GM12878 (cell line): Measurements from ENCODE around the gene NCKAP5. TPM values are rescaled to one million over a fixed set of nuclear protein-coding genes. Genes with fewer than 3 reads are reported as not detected.

Experiments
- ATAC-seq: fragments of 200-7000 bp; cut with Tn5 transposase; 3 replicates; pipeline ENCODE4 v1.9.1; 2020; ENCODE audit warnings: mild to moderate bottlenecking, moderate library complexity
- BruUV-seq: library from RNA; stranded (reverse); fragments of 400-500 nt; replicated peaks from 2 replicates; lab custom pipeline; 2021; lab: Mats Ljungman, UMichigan
- CTCF ChIA-PET: fragments of 300-600 bp; sonication (Branson Sonifier 250); formaldehyde crosslinking; extraction: SDS; loops from one replicate; lab custom pipeline; 2021; ENCODE audit warnings: inconsistent platforms; lab: Yijun Ruan, JAX
- POLR2A ChIA-PET: fragments of 350-600 bp; formaldehyde crosslinking; extraction: SDS; loops from one replicate; lab custom pipeline; 2021; ENCODE audit warnings: inconsistent platforms; lab: Charles Lee
- RAD21 ChIA-PET: fragments of 300-600 bp; sonication (Branson Sonifier 250); formaldehyde crosslinking; loops from one replicate; lab custom pipeline; 2023; ENCODE audit warnings: antibody characterized with exemption; ENCODE audit not compliant: unreplicated experiment; lab: Charles Lee
- SMC1A ChIA-PET: fragments of 300-600 bp; sonication (Branson Sonifier 250); formaldehyde crosslinking; loops from one replicate; lab custom pipeline; 2023; ENCODE audit not compliant: unreplicated experiment, uncharacterized antibody; lab: Charles Lee
- DNase-seq: peaks from one replicate; pipeline ENCODE4 v3.0.0-alpha.2; 2011; ENCODE audit warnings: low read depth, low spot score
- FAIRE-seq: peaks from 3 replicates; lab custom pipeline; 2011; peaks lifted over from hg19 to GRCh38; lab: Jason Lieb, UNC
- H2AFZ ChIP-seq: 2 replicates; pipeline ENCODE4 v1.6.0; 2011; ENCODE audit warnings: low read depth, low read length, control low read depth; ENCODE audit not compliant: control insufficient read depth
- H3K27ac ChIP-seq: 2 replicates; pipeline ENCODE4 v1.5.1; 2011; ENCODE audit warnings: control low read depth; ENCODE audit not compliant: control insufficient read depth, insufficient read depth
- H3K27me3 ChIP-seq, 2 experiments: replicated peaks in 1 of 2; 2 replicates each; pipeline versions ENCODE4 v1.6.0 to v1.6.1; 2011; ENCODE audit warnings: low read length in 1 of 2; ENCODE audit not compliant: control insufficient read depth in 2 of 2, insufficient read depth in 2 of 2
- H3K36me3 ChIP-seq, 2 experiments: 2 replicates each; pipeline ENCODE4 v1.5.1; 2011; ENCODE audit warnings: low read length in 1 of 2; ENCODE audit not compliant: control insufficient read depth in 2 of 2, insufficient read depth in 2 of 2
- H3K4me1 ChIP-seq: 2 replicates; pipeline ENCODE4 v1.6.1; 2011; ENCODE audit warnings: mild to moderate bottlenecking, low read length, moderate library complexity, mixed read lengths; ENCODE audit not compliant: control insufficient read depth, insufficient read depth
- H3K4me2 ChIP-seq: 2 replicates; pipeline ENCODE4 v1.6.0; 2011; ENCODE audit warnings: control low read depth; ENCODE audit not compliant: control insufficient read depth, insufficient read depth
- H3K4me3 ChIP-seq: fragments of 200-600 bp; sonication (generic); 2 replicates; pipeline ENCODE4 v1.5.1; 2016
- H3K79me2 ChIP-seq: 2 replicates; pipeline ENCODE4 v1.6.0; 2011; ENCODE audit warnings: low read length; ENCODE audit not compliant: control insufficient read depth, insufficient read depth
- H3K9ac ChIP-seq: 2 replicates; pipeline ENCODE4 v1.8.0; 2011; ENCODE audit warnings: low read length, control low read depth, mixed read lengths; ENCODE audit not compliant: control insufficient read depth, insufficient read depth
- H3K9me3 ChIP-seq: replicated peaks from 3 replicates; pipeline ENCODE4 v1.5.1; 2011; ENCODE audit warnings: mild to moderate bottlenecking, low read length; ENCODE audit not compliant: control insufficient read depth, insufficient read depth
- H4K20me1 ChIP-seq: 2 replicates; pipeline ENCODE4 v1.6.0; 2011; ENCODE audit not compliant: control insufficient read depth, insufficient read depth
- ETV6 ChIP-seq, 2 experiments: fragments of 450-650 bp in 1 of 2; IDR thresholded peaks in 1 of 2; conservative IDR thresholded peaks in 1 of 2; 2 replicates each; pipeline ENCODE4 v1.6.1; 2014; ENCODE audit warnings: antibody characterized with exemption in 1 of 2, borderline replicate concordance in 1 of 2, low read depth in 1 of 2, mild to moderate bottlenecking in 1 of 2, moderate library complexity in 1 of 2
- PAX5 ChIP-seq: IDR thresholded peaks from 2 replicates; pipeline ENCODE4 v1.6.1; 2011; ENCODE audit warnings: low read depth, low read length, borderline replicate concordance
- WGBS: methylation state at CpG from one replicate; pipeline ENCODE4 v1.1.6; 2016; ENCODE audit warnings: low lambda C conversion rate; ENCODE audit not compliant: insufficient replicate concordance, insufficient coverage; ENCODE audit errors: missing lambda C conversion rate; 5-methylcytosine and 5-hydroxymethylcytosine counted together
- in situ Hi-C: fragments of 300-500 bp; cut with MboI; formaldehyde crosslinking; loops from 9 replicates; pipeline ENCODE4 v1.14.3; 2018; ENCODE audit warnings: mixed read lengths
- intact Hi-C: fragments of 100-400 bp; cut with micrococcal nuclease; formaldehyde crosslinking; loops from one replicate; pipeline ENCODE4 v1.14.2; 2022; ENCODE audit not compliant: unreplicated experiment
- polyA plus RNA-seq, 11 experiments: library from polyadenylated mRNA; depleted of rRNA in 4 of 11; unstranded in 6 of 11; stranded (reverse) in 5 of 11; fragments of >200 nt; fragmentation: Nextera tagmentation in 4 of 11; fragmentation: Illumina TruSeq in 1 of 11; extraction: Ambion mirVana in 4 of 11; extraction: Trizol in 1 of 11; gene quantifications; 1 replicate in 1 of 11; 2 replicates in 10 of 11; pipeline versions ENCODE4 v1.2.1 to v1.2.3, GENCODE V29; 2011 to 2016; ENCODE audit warnings: inconsistent platforms in 2 of 11, missing spikeins in 2 of 11, low read depth in 1 of 11
- total RNA-seq, 4 experiments: library from RNA; depleted of rRNA in 3 of 4; stranded (reverse); fragments of >200 nt in 3 of 4; fragmentation: Illumina TruSeq in 1 of 4; extraction: Trizol in 1 of 4; gene quantifications; 2 replicates each; pipeline versions ENCODE4 v1.2.1 to v1.2.3, GENCODE V29; 2013 to 2021
- TF ChIP-seq, protein P1 (sequence below): IDR thresholded peaks from 2 replicates; pipeline ENCODE4 v1.6.1; 2012; ENCODE audit warnings: low read length, inconsistent platforms
- TF ChIP-seq, protein P2 (sequence below): fragments of 150-350 bp; IDR thresholded peaks from 2 replicates; pipeline ENCODE4 v1.6.1; 2016; ENCODE audit warnings: low read depth, low read length
- TF ChIP-seq, protein P3 (sequence below): fragments of 150-350 bp; IDR thresholded peaks from 2 replicates; pipeline ENCODE4 v1.6.1; 2014; ENCODE audit warnings: mild to moderate bottlenecking, low read depth, low read length

Gene NCKAP5
- total and polyA plus RNA-seq, 10 of the 15 experiments (the other 5 are each of a cell fraction or from before 2014, with no cell fraction given) = 0.06 to 0.44 (median 0.16) TPM

DNA sequence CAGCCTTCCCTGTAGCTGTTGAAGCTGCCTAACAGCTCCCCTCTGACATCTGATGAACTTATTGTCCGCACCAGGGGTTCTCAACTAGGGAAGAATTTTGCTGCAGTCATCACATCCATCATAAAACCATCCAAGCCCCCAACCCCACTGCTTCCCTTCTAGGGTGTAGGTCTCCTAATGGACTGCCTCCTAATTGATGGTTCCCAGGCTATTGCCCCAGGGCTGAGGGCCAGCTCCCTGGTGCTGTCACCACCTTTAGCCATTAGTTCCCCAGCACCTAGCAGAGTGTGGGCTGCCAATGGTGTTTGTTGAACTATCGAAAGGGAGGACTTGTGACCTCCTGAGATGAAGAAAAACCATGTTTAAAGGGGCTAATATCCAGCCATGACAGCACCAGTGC, 125.9 kb downstream of the NCKAP5 start:
- intact Hi-C loops = no loop called here
- Histone ChIP-seq H3K9ac (no peak overlapping the region), H3K9me3 (no peaks in the 10 kb centered on the region), H3K79me2 (no peaks in the 10 kb centered on the region), H3K4me3 (no peak overlapping the region), H3K27ac (no peak overlapping the region), H3K27me3 (no peaks in the 10 kb centered on the region), H3K4me1 (no peaks in the 10 kb centered on the region), H3K4me2 (no peak overlapping the region), H2AFZ (no peak overlapping the region), H4K20me1 (no peaks in the 10 kb centered on the region), H3K36me3 (no peaks in the 10 kb centered on the region)
- ChIA-PET SMC1A (no interaction called here), RAD21 (interaction anchor here (1.0 kb wide), 1 partner anchor 117 kb away, joined by 3 read pairs; no protein-coding TSS in a partner anchor), POLR2A (no interaction called here), CTCF (interaction anchor here (1.0 kb wide), 1 partner anchor 44 kb away, joined by 4 read pairs; no protein-coding TSS in a partner anchor)
- in situ Hi-C loops = no loop called here
- DNase-seq = no peak
- no TSS peak for BruUV-seq
- no peak for FAIRE-seq
- WGBS = 0% methylated on average over 2 of the region's 2 CpGs
- TF ChIP-seq PAX5 (no peak), ETV6 (conservative IDR thresholded peaks at IDR 0.05 in 1 of 2, IDR thresholded peaks at IDR 0.05 in 1 of 2; ENCODE audit: borderline replicate concordance in 1 of 2, low read depth in 1 of 2) (no peak)
- TF ChIP-seq, protein P1, sequence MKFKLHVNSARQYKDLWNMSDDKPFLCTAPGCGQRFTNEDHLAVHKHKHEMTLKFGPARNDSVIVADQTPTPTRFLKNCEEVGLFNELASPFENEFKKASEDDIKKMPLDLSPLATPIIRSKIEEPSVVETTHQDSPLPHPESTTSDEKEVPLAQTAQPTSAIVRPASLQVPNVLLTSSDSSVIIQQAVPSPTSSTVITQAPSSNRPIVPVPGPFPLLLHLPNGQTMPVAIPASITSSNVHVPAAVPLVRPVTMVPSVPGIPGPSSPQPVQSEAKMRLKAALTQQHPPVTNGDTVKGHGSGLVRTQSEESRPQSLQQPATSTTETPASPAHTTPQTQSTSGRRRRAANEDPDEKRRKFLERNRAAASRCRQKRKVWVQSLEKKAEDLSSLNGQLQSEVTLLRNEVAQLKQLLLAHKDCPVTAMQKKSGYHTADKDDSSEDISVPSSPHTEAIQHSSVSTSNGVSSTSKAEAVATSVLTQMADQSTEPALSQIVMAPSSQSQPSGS = no peak
- TF ChIP-seq, protein P2, sequence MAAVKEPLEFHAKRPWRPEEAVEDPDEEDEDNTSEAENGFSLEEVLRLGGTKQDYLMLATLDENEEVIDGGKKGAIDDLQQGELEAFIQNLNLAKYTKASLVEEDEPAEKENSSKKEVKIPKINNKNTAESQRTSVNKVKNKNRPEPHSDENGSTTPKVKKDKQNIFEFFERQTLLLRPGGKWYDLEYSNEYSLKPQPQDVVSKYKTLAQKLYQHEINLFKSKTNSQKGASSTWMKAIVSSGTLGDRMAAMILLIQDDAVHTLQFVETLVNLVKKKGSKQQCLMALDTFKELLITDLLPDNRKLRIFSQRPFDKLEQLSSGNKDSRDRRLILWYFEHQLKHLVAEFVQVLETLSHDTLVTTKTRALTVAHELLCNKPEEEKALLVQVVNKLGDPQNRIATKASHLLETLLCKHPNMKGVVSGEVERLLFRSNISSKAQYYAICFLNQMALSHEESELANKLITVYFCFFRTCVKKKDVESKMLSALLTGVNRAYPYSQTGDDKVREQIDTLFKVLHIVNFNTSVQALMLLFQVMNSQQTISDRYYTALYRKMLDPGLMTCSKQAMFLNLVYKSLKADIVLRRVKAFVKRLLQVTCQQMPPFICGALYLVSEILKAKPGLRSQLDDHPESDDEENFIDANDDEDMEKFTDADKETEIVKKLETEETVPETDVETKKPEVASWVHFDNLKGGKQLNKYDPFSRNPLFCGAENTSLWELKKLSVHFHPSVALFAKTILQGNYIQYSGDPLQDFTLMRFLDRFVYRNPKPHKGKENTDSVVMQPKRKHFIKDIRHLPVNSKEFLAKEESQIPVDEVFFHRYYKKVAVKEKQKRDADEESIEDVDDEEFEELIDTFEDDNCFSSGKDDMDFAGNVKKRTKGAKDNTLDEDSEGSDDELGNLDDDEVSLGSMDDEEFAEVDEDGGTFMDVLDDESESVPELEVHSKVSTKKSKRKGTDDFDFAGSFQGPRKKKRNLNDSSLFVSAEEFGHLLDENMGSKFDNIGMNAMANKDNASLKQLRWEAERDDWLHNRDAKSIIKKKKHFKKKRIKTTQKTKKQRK = no peak
- TF ChIP-seq, protein P3, sequence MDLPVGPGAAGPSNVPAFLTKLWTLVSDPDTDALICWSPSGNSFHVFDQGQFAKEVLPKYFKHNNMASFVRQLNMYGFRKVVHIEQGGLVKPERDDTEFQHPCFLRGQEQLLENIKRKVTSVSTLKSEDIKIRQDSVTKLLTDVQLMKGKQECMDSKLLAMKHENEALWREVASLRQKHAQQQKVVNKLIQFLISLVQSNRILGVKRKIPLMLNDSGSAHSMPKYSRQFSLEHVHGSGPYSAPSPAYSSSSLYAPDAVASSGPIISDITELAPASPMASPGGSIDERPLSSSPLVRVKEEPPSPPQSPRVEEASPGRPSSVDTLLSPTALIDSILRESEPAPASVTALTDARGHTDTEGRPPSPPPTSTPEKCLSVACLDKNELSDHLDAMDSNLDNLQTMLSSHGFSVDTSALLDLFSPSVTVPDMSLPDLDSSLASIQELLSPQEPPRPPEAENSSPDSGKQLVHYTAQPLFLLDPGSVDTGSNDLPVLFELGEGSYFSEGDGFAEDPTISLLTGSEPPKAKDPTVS = no peak
- ATAC-seq = peak; percentile 16; the same call in 2 of the 3 replicates
